IMR-90 (cell line): ENCODE measurements around the gene OPRL1. TPM values are rescaled to one million over a fixed set of nuclear protein-coding genes. Genes with fewer than 3 reads are reported as not detected.

ENCODE experiments used
- ATAC-seq: fragments of 200-7000 bp; cut with Tn5 transposase; 2 replicates; pipeline ENCODE4 v1.9.1; 2020; ENCODE audit warnings: low read depth, mild to moderate bottlenecking, moderate library complexity
- BruUV-seq: library from RNA; stranded (reverse); fragments of 400-500 nt; replicated peaks from 2 replicates; lab custom pipeline; 2021; lab: Mats Ljungman, UMichigan
- CTCF ChIA-PET: fragments of 300-600 bp; formaldehyde crosslinking; extraction: SDS; loops from one replicate; lab custom pipeline; 2021; ENCODE audit warnings: antibody characterized with exemption; lab: Yijun Ruan, JAX
- POLR2A ChIA-PET: fragments of 300-600 bp; sonication (Branson Sonifier 250); formaldehyde crosslinking; loops from one replicate; lab custom pipeline; 2022; ENCODE audit warnings: antibody characterized with exemption; ENCODE audit not compliant: unreplicated experiment; lab: Charles Lee
- DNase-seq: peaks from one replicate; pipeline ENCODE4 v3.0.0; 2013
- H2AFZ ChIP-seq: replicated peaks from 2 replicates; pipeline ENCODE3; 2013; ENCODE audit warnings: low read length, mild to moderate bottlenecking; ENCODE audit not compliant: poor library complexity
- H2AK5ac ChIP-seq: 2 replicates; pipeline ENCODE4 v1.6.1; 2013; ENCODE audit warnings: low read depth, low read length, inconsistent platforms
- H2AK9ac ChIP-seq: replicated peaks from 2 replicates; pipeline ENCODE3; 2013; ENCODE audit warnings: mild to moderate bottlenecking, low read depth, low read length, moderate library complexity; ENCODE audit not compliant: poor library complexity
- H2BK120ac ChIP-seq: 2 replicates; pipeline ENCODE4 v1.6.1; 2013; ENCODE audit warnings: low read depth, low read length, inconsistent platforms
- H2BK15ac ChIP-seq: 3 replicates; pipeline ENCODE4 v1.6.1; 2013; ENCODE audit warnings: low read depth, low read length, inconsistent platforms
- H2BK20ac ChIP-seq: 2 replicates; pipeline ENCODE4 v1.6.1; 2013; ENCODE audit warnings: low read depth, mild to moderate bottlenecking, inconsistent platforms, low read length, moderate library complexity
- H2BK5ac ChIP-seq: 2 replicates; pipeline ENCODE4 v1.6.1; 2013; ENCODE audit warnings: mild to moderate bottlenecking, low read depth, low read length, inconsistent platforms; ENCODE audit not compliant: poor library complexity, severe bottlenecking
- H3K14ac ChIP-seq: replicated peaks from 2 replicates; pipeline ENCODE4 v1.6.1; 2013; ENCODE audit warnings: low read depth, low read length, inconsistent platforms
- H3K18ac ChIP-seq: 2 replicates; pipeline ENCODE4 v1.6.1; 2013; ENCODE audit warnings: low read depth, low read length, control low read depth
- H3K23ac ChIP-seq: 2 replicates; pipeline ENCODE4 v1.6.1; 2013; ENCODE audit warnings: low read depth, low read length, inconsistent platforms
- H3K27ac ChIP-seq: 2 replicates; pipeline ENCODE4 v1.5.1; 2013; ENCODE audit warnings: mild to moderate bottlenecking, control low read depth, low read length; ENCODE audit not compliant: insufficient read depth
- H3K27me3 ChIP-seq: 2 replicates; pipeline ENCODE4 v1.6.1; 2013; ENCODE audit warnings: low read length; ENCODE audit not compliant: control insufficient read depth, insufficient read depth
- H3K36me3 ChIP-seq: 2 replicates; pipeline ENCODE4 v1.6.1; 2013; ENCODE audit warnings: low read length, mixed read lengths; ENCODE audit not compliant: control insufficient read depth, insufficient read depth
- H3K4ac ChIP-seq: 2 replicates; pipeline ENCODE4 v1.6.1; 2013; ENCODE audit warnings: low read depth, low read length, inconsistent platforms
- H3K4me1 ChIP-seq: 2 replicates; pipeline ENCODE4 v1.6.1; 2013; ENCODE audit warnings: low read length, mixed read lengths; ENCODE audit not compliant: control insufficient read depth, insufficient read depth
- H3K4me2 ChIP-seq: 2 replicates; pipeline ENCODE4 v1.6.1; 2013; ENCODE audit warnings: low read depth, mild to moderate bottlenecking, control low read depth, low read length, moderate library complexity
- H3K4me3 ChIP-seq: 2 replicates; pipeline ENCODE4 v1.5.1; 2013; ENCODE audit warnings: low read depth, mild to moderate bottlenecking, control low read depth, low read length, moderate library complexity; ENCODE audit not compliant: insufficient read depth
- H3K56ac ChIP-seq: 2 replicates; pipeline ENCODE4 v1.6.1; 2013; ENCODE audit warnings: low read length, inconsistent platforms; ENCODE audit not compliant: insufficient read depth; ENCODE audit errors: extremely low read depth
- H3K79me1 ChIP-seq, 2 experiments: 2 replicates each; pipeline ENCODE4 v1.6.1; 2013; ENCODE audit warnings: low read length in 2 of 2, inconsistent platforms in 1 of 2, low read depth in 1 of 2
- H3K9ac ChIP-seq: 2 replicates; pipeline ENCODE4 v1.6.1; 2013; ENCODE audit warnings: low read depth, low read length, control low read depth
- H3K9me1 ChIP-seq: 2 replicates; pipeline ENCODE4 v1.6.1; 2013; ENCODE audit warnings: low read length, inconsistent platforms; ENCODE audit not compliant: insufficient read depth
- H3K9me3 ChIP-seq: 2 replicates; pipeline ENCODE4 v1.6.1; 2013; ENCODE audit warnings: low read length; ENCODE audit not compliant: control insufficient read depth, insufficient read depth
- H4K20me1 ChIP-seq: 2 replicates; pipeline ENCODE4 v1.6.1; 2013; ENCODE audit warnings: low read length, inconsistent platforms; ENCODE audit not compliant: insufficient read depth
- H4K5ac ChIP-seq: 2 replicates; pipeline ENCODE4 v1.6.1; 2013; ENCODE audit warnings: mild to moderate bottlenecking, low read depth, low read length, control low read depth
- H4K8ac ChIP-seq, 2 experiments: 2 replicates each; pipeline ENCODE4 v1.6.1; 2013; ENCODE audit warnings: low read depth in 2 of 2, low read length in 2 of 2, control low read depth in 1 of 2, inconsistent platforms in 1 of 2
- H4K91ac ChIP-seq: 2 replicates; pipeline ENCODE4 v1.6.1; 2013; ENCODE audit warnings: low read depth, low read length, inconsistent platforms; ENCODE audit not compliant: insufficient read depth
- MAZ ChIP-seq: IDR thresholded peaks from 2 replicates; pipeline ENCODE4 v1.6.1; 2012; ENCODE audit warnings: low read depth, mild to moderate bottlenecking, low read length, improper control_type of control experiment, moderate library complexity, borderline replicate concordance
- RAD21 ChIP-seq: IDR thresholded peaks from 2 replicates; pipeline ENCODE4 v1.6.1; 2012; ENCODE audit warnings: low read length, improper control_type of control experiment
- USF2 ChIP-seq: fragments of 150-350 bp; IDR thresholded peaks from 2 replicates; pipeline ENCODE4 v1.6.1; 2017; ENCODE audit warnings: mild to moderate bottlenecking, antibody characterized with exemption, low read length, low read depth
- WGBS, 2 experiments: methylation state at CpG; one replicate each; pipeline versions ENCODE4 v1.1.5 to v1.1.7; 2013; ENCODE audit warnings: missing lambda C conversion rate in 2 of 2; ENCODE audit not compliant: insufficient read length in 1 of 2; ENCODE audit errors: extremely low coverage in 2 of 2; 5-methylcytosine and 5-hydroxymethylcytosine counted together
- dilution Hi-C: fragments of 300-500 bp; cut with HindIII; formaldehyde crosslinking; loops from one replicate; pipeline ENCODE4 v1.14.3; 2018; ENCODE audit warnings: low sequenced_read_pairs; ENCODE audit not compliant: unreplicated experiment
- in situ Hi-C: fragments of 300-500 bp; cut with MboI; formaldehyde crosslinking; loops from 3 replicates; pipeline ENCODE4 v1.14.3; 2019; ENCODE audit warnings: low sequenced_read_pairs, inconsistent platforms, mixed read lengths
- intact Hi-C: fragments of 100-400 bp; cut with micrococcal nuclease; formaldehyde crosslinking; loops from 2 replicates; pipeline ENCODE4 v1.10.0; 2022
- polyA plus RNA-seq, 3 experiments: library from polyadenylated mRNA; depleted of rRNA; stranded (reverse); fragments of >200 nt; gene quantifications; 2 replicates each; pipeline ENCODE4 v1.2.3, GENCODE V29; 2012; ENCODE audit warnings: low replicate concordance in 1 of 3
- total RNA-seq: library from RNA; depleted of rRNA; stranded (reverse); fragments of >200 nt; gene quantifications from 2 replicates; pipeline ENCODE4 v1.2.3, GENCODE V29; 2012

OPRL1 gene
- total and polyA plus RNA-seq, 2 of the 4 experiments (the other 2 are of a cell fraction) = 0.36 to 1.2 TPM

DNA sequence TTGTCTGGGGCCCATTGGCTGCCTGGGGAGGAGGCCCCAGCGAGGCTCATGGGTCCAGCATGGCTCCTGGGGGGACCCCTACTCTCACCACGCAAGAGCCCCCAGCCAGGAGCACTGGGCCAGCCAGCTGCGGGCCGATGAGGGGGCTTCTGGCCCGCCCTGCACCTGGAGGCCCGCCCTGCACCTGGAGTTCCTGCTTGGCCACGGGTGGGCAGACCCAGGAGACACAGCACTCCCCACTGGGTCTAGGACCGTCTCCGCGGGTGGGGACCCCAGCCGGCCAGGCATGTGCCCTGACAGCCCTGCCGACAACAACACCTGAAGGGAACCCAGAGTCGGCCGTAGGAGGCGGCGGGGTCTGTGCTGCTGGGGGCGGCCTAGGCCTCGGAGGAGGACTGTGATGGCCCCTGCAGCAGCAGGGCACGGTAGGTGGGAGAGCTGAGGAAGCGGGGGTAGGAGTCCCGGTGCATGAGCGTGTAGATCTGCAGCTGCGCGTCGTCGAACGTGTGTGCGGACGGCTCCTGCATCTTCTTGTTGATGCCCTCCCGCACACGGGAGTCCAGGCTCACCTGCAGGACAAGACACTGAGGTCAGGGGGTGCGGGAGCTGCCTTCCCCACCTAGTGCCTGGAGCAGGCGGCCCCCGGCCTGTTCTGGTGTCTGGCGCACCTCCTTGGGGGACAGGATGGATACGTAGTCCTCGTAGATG is 6.3 kb upstream of the OPRL1 start (continued):
- no peak for TF ChIP-seq USF2

GRCh38 chr20:64074184-64074789 is 5.6 kb upstream of the OPRL1 start:
- WGBS, 2 experiments = 90% methylated on average over 17 of the region's 28 CpGs; no CpG with 5 or more reads in 1 of the 2 experiments
- in situ Hi-C loops (no loop called here), intact Hi-C loops (no loop called here), dilution Hi-C loops (no loop called here)
- Histone ChIP-seq H4K5ac (no peak overlapping the region), H3K9ac (no peak overlapping the region), H3K79me1 (peaks cover 6 to 8% of the 10 kb centered on the region in 2 experiments; a peak in 3 of 4 replicates), H2BK20ac (no peak overlapping the region), H3K4me2 (no peak overlapping the region), H3K27ac (no peak overlapping the region), H3K4me1 (peaks cover 11% of the 10 kb centered on the region), H3K4ac (no peak overlapping the region), H3K23ac (no peak overlapping the region), H3K9me3 (no peaks in the 10 kb centered on the region), H2BK15ac (no peak overlapping the region), H2AK5ac (no peak overlapping the region), H2BK120ac (no peak overlapping the region), H2AK9ac (peak overlapping the region; percentile 65), H3K27me3 (no peaks in the 10 kb centered on the region), H2AFZ (peak overlapping the region; percentile 14), H3K56ac (no peak overlapping the region), H4K8ac (no peak overlapping the region), H3K4me3 (no peak overlapping the region), H2BK5ac (no peak overlapping the region), H3K9me1 (no peaks in the 10 kb centered on the region), H3K36me3 (peaks cover 26% of the 10 kb centered on the region; the same call in 1 of the 2 replicates), H4K20me1 (no peaks in the 10 kb centered on the region; the same call in none of the 2 replicates), H3K14ac (no peak overlapping the region), H3K18ac (no peak overlapping the region), H4K91ac (no peak overlapping the region)
- CTCF ChIA-PET = interaction anchor here (0.6 kb wide), 1 partner anchor 64 kb away, joined by 3 read pairs; no protein-coding TSS in a partner anchor
- TF ChIP-seq RAD21 = no peak
- no peak for TF ChIP-seq MAZ
- ATAC-seq = no peak
- POLR2A ChIA-PET = interaction anchor here (0.8 kb wide), 1 partner anchor 11 kb away, joined by 3 read pairs; the partner anchor contains the start of gene TCEA2
- BruUV-seq = no TSS peak
- DNase-seq = no peak
